GM18517 (cell line): ENCODE results near the gene PTPN1.
"Not testable (repeated sequence)": the region's sequence is repeated elsewhere in the genome, so short reads cannot be mapped to it uniquely, and the experiment has no call there.

ENCODE experiments used
- ATAC-seq: cut with Tn5 transposase; IDR thresholded peaks from one replicate; pipeline ENCODE4 v1.9.1; 2021; ENCODE audit warnings: mild to moderate bottlenecking, moderate library complexity; ENCODE audit not compliant: unreplicated experiment

PTPN1 gene

DNA sequence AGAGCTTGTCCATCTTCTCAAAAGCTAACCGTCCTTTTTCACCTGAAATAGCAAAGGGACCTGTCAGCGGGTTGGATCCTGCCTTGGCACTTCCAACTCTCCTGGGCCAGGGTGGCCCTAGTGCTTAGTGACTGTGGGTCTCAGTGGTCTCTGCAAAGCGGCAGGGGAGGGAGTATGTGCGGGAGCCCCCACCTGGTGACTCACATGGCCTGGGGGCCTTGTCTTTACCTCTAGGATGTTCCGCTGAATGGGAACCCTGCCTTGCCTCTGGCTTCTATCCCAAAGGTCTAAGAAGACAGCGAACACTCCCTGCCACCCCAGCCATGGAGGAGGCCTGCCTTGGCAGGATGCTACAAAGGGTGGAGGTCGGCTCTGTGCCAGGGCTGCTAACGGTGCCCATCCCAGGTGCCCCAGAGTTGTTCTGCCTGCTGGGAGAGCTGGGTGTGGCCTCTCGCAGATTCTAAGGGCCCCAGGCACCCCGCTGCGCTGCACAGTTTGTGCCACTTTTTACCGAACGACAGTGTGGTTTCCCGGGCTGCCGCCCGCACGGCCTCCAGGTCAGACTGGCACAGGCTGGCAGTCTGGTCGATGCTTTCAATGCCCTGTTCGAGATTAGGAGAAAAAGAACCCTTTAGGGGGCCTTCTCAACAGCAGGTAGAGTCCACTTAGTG lies 77.2 kb downstream of the PTPN1 start:
- no peak for ATAC-seq

- ATAC-seq: no peak
Measured at GRCh38 chr20:50588034-50588736, 78.0 kb downstream of the PTPN1 start.

DNA sequence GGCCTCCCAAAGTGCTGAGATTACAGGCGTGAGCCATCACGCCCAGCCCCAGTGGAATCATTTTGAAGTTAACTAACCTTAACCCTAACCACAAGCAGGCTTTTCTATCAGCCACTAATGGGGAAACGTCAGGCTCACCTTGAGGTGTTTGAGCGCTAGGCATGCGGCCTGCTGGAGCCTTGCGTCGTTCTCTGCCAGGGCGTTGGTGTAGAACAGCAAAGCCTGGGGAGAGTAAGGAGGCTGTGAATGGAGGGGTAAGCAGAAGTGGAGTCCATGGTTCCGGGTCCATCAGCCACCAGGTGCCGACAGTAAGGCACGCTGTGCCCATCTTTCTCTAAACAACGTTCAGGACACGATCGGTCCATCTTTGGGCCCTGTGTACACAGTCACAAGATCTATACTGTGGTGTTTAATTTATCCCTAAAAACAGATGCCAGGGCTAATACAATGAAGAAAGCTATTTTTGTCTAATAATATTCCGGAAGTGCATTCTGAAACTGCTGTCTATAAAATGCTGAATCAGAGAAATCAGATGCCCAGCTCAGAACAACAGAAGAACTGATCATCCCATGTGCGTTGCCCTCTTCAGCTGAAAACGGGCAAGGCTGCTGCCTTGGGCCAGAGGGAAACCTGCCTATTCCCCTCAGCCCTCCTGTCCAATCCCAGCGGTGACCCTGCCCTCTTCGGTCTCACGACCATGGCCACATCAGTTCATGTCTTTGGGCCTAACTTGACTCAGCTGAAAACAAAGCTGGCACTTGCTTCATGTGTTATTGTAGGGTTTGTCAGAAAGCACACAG lies 79.6 kb downstream of the PTPN1 start:
- ATAC-seq: no peak

DNA sequence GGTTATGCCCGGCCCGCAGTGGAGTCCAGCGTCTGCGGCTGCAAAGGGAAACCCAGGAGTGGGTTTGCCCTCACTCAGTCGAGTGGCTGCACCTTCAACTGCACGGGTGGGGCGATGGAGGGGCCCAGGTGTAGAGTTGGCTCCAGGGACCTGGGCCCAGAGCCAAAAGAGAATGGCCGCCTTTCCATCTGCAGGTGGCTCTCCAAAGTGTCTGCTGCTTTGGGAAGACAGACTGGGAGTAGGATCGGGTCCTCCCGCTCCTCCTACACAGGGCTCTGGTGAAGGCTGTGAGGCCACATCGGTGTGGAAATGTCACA lies 80.1 kb downstream of the PTPN1 start:
- no peak for ATAC-seq

DNA sequence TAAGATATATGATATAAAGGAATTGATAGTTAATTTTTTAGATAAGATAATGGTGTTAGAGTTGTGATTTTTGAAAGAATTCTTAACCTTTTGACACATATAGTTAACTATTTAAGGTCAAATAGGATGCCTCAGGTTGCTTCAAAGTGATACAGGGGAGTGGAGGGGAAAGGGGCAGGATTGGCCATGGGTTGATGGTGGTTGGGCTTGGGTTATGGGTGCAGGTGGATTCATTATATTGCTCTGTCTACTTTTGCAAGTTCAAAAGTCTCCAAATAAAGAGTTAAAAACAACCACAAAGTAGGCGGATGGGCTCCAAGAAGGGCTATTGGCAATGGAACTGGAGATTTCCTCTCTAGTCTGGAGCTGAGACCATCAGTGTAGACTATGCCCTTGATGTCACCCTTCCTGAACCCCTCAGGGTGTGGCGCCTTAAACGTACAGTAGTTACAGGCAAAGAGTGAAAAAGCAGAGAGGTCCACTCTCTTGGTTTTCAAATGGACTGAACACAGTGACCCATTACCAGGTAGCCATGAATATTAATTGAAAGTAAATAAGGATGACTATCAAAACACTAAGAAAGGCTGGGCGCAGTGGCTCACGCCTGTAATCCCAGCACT lies 81.2 kb downstream of the PTPN1 start:
- no peak for ATAC-seq

- ATAC-seq: no peak
Measured at GRCh38 chr20:50592282-50593004, 82.3 kb downstream of the PTPN1 start.

- ATAC-seq: no peak
Measured at GRCh38 chr20:50593005-50593335, 82.8 kb downstream of the PTPN1 start.

- ATAC-seq: no peak
Measured at GRCh38 chr20:50594231-50594590, 84.0 kb downstream of the PTPN1 start.

DNA sequence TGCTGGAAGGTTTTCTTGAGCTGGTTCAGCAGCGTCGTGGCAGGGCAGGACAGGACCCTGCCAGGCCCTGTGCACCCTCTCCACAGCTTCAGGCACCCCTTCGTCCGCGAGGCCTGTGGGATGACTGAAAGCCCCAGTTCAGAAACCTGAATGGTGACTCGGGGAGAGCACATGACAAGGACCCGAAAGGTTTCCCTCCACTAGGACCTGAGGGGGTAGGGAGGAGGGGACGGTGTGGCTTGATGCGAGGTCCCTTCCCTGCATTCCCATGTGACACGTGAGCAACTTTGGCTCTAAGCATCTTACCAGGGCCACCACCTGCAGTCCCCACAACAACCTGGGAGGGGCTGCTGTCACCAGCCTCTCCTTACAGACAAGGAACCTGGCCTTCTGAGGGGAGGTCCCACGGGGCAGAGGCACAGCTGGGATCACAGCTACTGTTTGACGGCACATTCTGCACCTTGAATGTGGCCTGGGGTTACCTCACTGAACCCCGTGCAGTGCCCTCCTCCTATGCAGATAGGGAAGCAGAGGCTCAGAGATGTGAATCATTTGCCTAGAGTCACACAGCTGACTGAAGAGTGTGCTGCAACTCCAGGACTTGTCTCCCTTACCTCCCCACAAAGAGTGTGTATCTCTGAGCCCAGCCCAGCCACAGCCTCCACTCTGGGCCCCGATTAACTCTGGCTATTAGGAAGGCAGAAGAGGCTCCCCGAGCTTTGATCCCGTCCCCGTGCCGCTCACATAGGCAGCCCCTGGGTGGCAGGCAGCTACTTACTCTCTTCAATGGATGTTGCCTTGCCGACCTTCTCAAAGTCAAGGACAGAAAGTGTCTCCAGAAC lies 84.6 kb downstream of the PTPN1 start:
- ATAC-seq: no peak

GRCh38 chr20:50595433-50595895 lies 85.3 kb downstream of the PTPN1 start:
- no peak for ATAC-seq

DNA sequence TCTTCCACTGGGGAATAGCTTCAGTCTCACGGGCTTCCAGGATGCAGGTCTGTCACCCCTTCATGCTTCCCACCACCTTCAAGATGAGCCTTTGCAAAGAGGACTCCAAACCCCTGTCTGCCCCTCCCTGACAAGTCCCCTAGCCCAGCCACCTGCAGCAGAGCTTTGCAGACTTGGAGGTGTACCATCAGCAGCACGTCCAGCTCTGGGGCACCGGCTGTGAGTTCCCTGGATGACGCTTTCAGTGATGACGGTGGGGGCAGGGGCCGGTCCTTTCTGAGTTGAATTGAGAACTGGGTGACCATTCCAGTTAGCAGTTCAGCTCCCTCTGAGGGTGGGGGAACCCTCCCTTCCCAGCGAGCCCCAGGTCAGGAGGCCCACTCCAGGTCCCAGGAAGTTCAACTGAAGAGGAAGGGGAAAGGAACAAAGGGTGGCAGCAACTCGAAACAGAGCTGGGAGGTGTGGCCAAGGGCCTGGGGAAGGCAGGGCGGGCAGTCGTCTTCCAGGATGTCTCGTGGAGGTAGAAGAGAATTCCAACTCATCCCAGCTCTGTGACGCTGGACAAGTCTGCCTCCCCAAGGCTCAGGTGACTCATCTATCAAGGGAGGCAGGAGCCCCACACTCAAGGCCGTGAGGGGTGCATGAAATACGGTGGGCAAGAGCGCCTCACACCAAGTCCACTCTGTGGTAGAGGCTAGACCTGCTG lies 86.0 kb downstream of the PTPN1 start:
- ATAC-seq: no peak

- ATAC-seq: no peak
Measured at GRCh38 chr20:50596694-50597021, 86.5 kb downstream of the PTPN1 start.

DNA sequence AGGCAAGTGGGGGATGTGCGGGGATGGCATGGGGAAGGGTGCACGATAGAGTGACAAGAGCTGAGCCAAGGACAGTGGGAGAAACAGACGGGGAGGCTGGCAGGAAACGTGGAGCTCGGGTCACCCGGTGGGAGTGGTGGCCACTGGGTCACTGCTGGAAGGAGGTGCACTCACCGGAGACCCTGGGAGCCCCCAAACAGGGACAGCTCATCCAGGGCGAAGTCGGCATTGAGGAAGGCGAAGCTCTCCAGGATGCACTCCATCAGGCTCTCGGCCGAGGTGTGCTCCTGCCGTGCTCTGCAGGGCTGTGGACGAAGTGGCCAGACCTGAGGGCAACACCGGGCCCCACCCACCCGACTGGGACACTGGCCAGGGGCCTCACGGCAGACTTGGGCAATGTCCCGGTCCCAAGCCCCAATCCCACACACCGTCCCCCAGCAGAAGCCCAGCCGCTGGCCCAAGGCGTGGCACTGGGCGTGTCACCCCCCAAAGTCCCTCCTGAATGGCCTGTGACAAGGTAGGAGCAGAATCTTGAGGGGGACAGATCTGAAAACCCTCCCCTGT lies 87.3 kb downstream of the PTPN1 start:
- ATAC-seq: no peak

GRCh38 chr20:50598074-50598473 lies 87.9 kb downstream of the PTPN1 start:
- ATAC-seq: no peak

DNA sequence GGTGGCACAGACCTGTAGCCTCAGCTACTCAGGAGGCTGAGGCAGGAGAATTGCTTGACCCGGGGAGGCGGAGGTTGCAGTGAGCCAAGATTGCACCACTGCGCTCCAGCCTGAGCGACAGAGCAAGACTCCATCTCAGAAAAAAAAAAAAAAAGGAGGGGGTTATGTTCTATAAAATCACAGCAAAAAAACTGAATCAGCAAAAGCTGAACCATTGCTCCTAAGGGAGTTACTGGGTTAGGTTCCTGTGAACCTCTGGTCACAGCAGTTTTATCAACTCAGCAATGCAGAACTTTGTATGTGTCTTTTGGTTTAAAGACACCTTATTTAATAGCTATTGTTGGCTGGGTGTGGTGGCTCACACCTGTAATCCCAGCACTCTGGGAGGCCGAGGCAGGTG lies 88.6 kb downstream of the PTPN1 start:
- not testable (repeated sequence) for ATAC-seq

GRCh38 chr20:50600281-50600895 lies 90.2 kb downstream of the PTPN1 start:
- no peak for ATAC-seq

- ATAC-seq: no peak
Measured at GRCh38 chr20:50601511-50602431, 91.6 kb downstream of the PTPN1 start.
